HK-2 (cell line): ENCODE results near the gene CLSTN1.

Experiments used
- DNase-seq: peaks from one replicate; pipeline ENCODE4 v3.0.0-alpha.2; 2018; ENCODE audit not compliant: unreplicated experiment

The CLSTN1 gene

DNA sequence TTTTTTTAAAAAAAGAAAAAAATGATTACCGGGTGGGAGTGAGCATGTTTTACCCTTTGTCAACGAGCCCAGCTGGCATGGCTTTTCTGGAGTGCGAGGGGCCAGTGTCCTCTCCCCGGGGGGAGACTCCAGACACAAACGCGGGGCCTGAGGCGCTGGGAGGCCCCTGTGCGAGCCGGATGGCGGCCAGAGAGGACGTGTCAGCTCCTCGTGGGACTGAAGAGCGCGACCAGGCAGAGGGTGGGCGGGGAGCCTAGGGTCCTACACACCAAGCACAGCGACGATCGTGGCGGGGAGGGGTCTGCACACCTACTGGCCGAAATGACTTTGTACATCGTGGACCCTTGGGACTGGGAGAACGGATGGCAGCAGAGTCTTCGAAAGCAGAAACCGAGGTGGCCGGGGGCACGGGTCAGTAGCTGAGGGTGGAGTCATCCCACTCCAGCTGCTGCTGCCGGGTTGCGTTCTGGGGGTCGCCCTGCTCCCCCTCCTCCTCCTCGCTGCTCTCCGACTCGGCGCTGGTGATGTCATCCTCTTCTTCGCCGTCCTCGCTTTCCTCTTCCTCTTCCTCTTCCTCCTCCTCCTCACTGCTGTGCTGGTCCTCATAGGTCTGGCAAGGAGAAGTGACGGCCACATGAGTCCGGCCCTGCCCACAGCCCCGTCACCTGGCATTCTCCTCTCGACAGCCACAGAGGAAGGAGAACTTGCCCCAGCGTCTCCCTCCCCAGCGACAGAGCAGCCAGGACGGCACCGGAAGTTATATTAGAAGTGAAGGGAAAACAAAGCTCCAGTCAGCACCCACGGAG, 93.5 kb downstream of the CLSTN1 start:
- no peak for DNase-seq

DNA sequence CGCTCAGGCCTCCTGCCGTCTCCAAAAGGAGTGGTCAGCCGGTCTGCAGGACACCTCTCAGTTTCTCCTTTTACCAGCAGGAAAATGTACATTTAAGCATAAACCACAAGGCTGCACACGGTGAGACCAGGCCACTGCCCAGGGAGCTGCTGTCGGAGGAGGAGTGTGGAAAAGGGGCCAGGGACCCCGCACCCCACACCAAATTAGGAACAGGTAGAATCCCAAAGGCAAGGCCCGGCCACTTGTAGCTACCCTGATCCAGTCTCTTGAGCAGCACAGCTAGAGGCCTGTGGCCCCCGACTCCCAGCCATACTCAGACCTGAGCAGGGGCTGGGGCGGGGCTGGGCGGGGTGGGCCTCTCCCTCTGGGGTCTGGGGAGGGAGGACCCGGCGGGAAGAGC, 94.2 kb downstream of the CLSTN1 start:
- DNase-seq, result no peak

GRCh38 chr1:9728451-9729295, 95.1 kb downstream of the CLSTN1 start:
- DNase-seq, result no peak

GRCh38 chr1:9726905-9727595, 96.7 kb downstream of the CLSTN1 start:
- DNase-seq, result no peak

GRCh38 chr1:9726406-9726805, 97.4 kb downstream of the CLSTN1 start:
- DNase-seq, result no peak

GRCh38 chr1:9724706-9725476, 98.9 kb downstream of the CLSTN1 start:
- peak; percentile 73 for DNase-seq

- no peak for DNase-seq
These were observed 99.8 kb downstream of the CLSTN1 start for GRCh38 chr1:9723926-9724325.

DNA sequence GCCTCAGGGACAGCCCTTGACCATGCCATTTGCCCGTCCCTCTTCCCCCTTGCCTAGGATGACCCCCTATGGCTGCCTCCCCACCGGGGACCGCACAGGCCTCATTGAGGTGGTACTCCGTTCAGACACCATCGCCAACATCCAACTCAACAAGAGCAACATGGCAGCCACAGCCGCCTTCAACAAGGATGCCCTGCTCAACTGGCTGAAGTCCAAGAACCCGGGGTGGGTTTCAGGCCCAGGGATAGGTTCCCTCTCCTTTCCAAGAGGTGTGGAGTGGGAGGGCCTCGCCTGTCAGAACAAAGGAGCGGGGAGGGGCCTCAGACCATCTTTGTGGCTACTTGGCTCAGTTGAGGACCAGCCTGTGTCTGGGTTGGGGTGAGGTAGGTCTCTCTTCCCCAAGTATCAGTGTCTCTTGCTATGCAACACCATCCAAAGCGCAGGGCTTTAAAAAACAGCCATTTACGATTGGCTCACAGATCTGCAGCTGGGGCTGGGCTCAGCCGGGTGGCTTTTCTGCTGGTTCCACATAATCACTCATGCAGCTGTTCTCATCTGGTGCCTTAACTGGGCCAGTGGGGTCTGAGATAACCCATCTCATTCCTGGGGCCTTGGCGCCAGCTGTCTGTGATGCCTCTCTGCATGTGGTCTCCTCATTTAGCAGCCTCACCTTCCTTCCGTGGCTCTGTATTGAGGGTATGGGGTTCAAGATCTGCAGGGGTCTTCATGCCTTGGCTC, 100.5 kb downstream of the CLSTN1 start:
- no peak for DNase-seq

GRCh38 chr1:9722378-9722749, 101.4 kb downstream of the CLSTN1 start:
- DNase-seq, result no peak

GRCh38 chr1:9721606-9722377, 102.0 kb downstream of the CLSTN1 start:
- peak; percentile 54 for DNase-seq

DNA sequence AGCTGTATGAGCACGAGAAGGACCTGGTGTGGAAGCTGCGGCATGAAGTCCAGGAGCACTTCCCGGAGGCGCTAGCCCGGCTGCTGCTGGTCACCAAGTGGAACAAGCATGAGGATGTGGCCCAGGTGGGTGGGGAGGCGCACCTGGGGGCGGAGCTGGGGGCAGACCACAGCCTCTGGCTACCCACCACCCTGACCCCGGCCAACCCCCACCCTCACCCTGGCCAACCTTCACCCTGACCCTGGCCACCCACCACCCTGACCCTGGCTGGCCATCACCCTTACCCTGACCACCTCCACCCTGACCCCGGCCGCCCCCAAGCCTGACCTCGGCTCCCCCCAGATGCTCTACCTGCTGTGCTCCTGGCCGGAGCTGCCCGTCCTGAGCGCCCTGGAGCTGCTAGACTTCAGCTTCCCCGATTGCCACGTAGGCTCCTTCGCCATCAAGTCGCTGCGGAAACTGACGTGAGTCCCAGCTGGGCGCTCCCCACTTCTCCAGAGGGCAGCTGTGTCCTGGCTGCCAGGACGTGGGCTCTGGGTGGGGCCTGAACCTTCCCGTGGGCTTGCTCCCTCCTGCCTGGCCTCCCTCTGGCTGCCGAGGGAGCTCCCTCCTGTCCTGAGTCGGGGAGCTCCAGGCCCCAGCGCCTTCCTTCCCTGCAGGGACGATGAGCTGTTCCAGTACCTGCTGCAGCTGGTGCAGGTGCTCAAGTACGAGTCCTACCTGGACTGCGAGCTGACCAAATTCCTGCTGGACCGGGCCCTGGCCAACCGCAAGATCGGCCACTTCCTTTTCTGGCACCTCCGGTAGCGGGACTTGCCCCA, 102.8 kb downstream of the CLSTN1 start:
- no peak for DNase-seq

DNA sequence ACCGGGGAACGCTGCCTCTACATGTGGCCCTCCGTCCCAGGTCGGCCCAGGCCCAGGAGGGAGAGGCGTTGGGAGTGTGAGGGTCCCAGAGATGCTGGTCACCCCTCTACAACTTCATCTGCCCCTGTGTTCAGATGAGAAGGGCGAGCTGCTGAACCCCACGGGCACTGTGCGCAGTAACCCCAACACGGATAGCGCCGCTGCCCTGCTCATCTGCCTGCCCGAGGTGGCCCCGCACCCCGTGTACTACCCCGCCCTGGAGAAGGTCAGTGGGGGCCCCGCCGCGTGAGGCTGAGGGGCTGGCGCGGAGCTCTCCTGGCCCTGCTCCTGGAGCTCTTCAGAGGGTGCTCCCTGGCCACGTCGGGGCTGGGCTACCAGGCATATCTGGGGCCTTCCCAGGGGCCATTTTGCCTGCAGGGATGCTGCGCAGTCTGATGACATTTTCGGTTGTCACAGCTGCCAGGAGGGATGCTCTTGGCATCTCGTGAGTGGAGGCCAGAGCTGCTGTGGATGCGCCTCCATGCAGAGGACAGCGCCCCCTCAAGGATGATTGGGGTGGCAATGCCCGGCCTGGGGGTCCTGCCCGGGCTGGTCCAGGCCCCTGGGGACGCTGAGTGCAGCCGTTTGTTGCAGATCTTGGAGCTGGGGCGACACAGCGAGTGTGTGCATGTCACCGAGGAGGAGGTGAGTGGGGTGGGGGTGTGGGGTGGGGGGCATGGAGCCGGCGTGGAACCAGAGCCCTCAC, 103.6 kb downstream of the CLSTN1 start:
- no peak for DNase-seq

- DNase-seq, result no peak
These were observed 105.6 kb downstream of the CLSTN1 start for GRCh38 chr1:9718006-9718680.

DNA sequence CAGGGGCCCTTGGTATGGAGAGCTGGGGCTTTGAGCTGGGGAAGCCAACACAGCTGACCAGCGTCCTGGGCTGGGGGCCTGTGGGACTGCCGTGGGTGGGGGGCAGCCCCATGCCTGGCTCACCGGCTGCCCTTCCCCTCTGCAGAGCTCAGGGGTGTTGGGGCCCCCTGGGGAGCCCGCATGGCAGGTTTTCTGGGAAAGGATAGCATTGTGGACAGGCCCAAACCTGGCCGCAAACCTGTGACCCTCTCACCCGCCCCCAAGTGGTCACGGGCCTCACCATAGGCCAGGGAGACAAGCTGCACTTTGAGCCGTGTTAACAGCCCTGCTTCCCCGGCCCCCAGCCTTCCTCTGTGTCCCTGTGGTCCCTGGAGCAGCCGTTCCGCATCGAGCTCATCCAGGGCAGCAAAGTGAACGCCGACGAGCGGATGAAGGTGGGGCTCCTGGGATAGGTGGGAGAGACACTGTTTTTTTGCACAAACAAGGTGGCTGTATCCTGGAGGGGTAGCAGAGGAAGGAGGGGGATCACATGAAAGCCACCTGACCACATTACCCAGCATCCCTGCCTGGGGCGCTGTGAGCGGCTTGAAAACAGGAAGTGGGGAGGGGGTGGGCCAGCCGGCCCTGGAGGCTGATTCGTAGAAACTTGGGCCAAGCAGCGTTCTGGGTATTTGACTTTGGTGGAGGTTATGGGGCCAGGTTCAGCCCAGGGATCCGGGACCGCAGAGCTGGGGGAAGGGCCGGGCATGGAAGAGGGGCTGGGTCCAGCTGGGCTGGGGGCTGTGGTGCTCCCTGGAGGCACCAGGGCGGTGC, 106.4 kb downstream of the CLSTN1 start:
- no peak for DNase-seq

- no peak for DNase-seq
These were observed 107.2 kb downstream of the CLSTN1 start for GRCh38 chr1:9716404-9717192.

GRCh38 chr1:9715536-9716226, 108.1 kb downstream of the CLSTN1 start:
- no peak for DNase-seq
